Hepatocyte (in vitro differentiated cells): ENCODE measurements around the gene MAP3K8.

Experiments used
- EZH2phosphoT487 ChIP-seq: fragments of 200-600 bp; sonication (generic); IDR thresholded peaks from one replicate; pipeline ENCODE4 v1.6.1; 2018; ENCODE audit warnings: antibody characterized with exemption, mild to moderate bottlenecking, low read depth, moderate library complexity; ENCODE audit not compliant: unreplicated experiment, severe bottlenecking
- TF ChIP-seq, protein P1 (sequence below): fragments of 200-600 bp; sonication (generic); IDR thresholded peaks from 2 replicates; pipeline ENCODE4 v1.5.1; 2016; ENCODE audit warnings: antibody characterized with exemption, mild to moderate bottlenecking; ENCODE audit not compliant: poor library complexity

- TF ChIP-seq, protein P1, sequence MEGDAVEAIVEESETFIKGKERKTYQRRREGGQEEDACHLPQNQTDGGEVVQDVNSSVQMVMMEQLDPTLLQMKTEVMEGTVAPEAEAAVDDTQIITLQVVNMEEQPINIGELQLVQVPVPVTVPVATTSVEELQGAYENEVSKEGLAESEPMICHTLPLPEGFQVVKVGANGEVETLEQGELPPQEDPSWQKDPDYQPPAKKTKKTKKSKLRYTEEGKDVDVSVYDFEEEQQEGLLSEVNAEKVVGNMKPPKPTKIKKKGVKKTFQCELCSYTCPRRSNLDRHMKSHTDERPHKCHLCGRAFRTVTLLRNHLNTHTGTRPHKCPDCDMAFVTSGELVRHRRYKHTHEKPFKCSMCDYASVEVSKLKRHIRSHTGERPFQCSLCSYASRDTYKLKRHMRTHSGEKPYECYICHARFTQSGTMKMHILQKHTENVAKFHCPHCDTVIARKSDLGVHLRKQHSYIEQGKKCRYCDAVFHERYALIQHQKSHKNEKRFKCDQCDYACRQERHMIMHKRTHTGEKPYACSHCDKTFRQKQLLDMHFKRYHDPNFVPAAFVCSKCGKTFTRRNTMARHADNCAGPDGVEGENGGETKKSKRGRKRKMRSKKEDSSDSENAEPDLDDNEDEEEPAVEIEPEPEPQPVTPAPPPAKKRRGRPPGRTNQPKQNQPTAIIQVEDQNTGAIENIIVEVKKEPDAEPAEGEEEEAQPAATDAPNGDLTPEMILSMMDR: no peak
- no peak for TF ChIP-seq EZH2phosphoT487
Measured at GRCh38 chr10:30481603-30482002, 47.6 kb downstream of the MAP3K8 start.
